ENCODE data around the gene TTLL12.

GRCh38 chr22:43211941-43212433 is 25.1 kb upstream of the TTLL12 start:
- TF ChIP-seq, protein P1, sequence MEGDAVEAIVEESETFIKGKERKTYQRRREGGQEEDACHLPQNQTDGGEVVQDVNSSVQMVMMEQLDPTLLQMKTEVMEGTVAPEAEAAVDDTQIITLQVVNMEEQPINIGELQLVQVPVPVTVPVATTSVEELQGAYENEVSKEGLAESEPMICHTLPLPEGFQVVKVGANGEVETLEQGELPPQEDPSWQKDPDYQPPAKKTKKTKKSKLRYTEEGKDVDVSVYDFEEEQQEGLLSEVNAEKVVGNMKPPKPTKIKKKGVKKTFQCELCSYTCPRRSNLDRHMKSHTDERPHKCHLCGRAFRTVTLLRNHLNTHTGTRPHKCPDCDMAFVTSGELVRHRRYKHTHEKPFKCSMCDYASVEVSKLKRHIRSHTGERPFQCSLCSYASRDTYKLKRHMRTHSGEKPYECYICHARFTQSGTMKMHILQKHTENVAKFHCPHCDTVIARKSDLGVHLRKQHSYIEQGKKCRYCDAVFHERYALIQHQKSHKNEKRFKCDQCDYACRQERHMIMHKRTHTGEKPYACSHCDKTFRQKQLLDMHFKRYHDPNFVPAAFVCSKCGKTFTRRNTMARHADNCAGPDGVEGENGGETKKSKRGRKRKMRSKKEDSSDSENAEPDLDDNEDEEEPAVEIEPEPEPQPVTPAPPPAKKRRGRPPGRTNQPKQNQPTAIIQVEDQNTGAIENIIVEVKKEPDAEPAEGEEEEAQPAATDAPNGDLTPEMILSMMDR (IDR thresholded peaks at IDR 0.05): no peak
- no peak for TF ChIP-seq EZH2 (IDR thresholded peaks at IDR 0.05; ENCODE audit: borderline replicate concordance, insufficient read depth, low read depth, low read length, poor library complexity, severe bottlenecking)

All from B cell (primary cell).